Measurements from ENCODE around the gene CYB5B. TPM values are rescaled to one million over a fixed set of nuclear protein-coding genes. Genes with fewer than 3 reads are reported as not detected.
"Not testable (repeated sequence)": the region's sequence is repeated elsewhere in the genome, so short reads cannot be mapped to it uniquely, and the experiment has no call there.

Gene CYB5B
- total RNA-seq, 1 donor: 64.1 TPM

DNA sequence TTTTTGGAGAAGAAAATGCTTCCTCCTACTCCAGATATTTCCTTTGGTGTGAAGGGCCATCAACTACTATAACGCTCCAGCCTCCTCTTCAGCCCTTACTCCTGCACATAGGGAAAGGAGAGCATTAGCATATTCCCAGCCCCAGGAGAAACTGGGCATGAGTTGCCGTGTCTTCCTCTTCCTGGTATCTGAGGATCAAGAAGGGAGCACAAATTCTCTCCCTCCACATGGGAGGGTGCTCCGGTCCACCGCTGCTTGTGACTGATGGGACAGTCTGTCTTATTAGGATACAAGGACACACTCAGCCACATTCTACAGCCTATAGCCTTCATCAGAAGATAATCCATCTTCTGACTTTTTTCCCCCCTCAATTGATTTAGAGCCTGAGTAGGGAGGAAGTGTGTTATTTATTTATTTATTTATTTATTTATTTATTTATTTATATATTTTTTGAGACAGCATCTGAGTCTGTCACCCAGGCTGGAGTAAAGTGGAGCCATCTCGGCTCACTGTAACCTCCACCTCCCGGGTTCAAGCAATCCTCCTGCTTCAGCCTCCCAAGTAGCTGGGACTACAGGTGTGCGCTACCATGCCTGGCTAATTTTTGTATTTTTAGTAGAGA, 16.6 kb upstream of the CYB5B start:
- no peak for DNase-seq (ENCODE audit: low read depth in 2 of 3, low spot score in 2 of 3)

DNA sequence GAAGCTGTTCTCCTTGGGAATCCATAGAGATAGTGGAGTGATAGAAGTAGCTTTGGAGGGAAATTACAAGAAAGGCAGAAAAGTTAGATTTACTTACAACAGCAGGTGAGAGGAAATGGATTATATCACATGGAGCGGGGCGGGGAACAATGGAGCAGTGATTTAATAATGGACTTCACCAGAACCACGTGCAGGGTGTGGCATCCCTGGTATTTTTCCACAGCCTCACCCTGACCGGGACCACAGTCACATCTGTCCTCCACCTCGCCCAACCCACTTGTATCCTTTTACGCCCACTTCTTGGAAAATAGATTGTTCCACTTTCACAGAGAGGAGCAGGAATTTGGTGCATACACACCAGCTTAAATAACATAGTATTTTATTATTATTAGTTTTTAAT, 15.9 kb upstream of the CYB5B start:
- DNase-seq (ENCODE audit: low read depth in 2 of 3, low spot score in 2 of 3): no peak

DNA sequence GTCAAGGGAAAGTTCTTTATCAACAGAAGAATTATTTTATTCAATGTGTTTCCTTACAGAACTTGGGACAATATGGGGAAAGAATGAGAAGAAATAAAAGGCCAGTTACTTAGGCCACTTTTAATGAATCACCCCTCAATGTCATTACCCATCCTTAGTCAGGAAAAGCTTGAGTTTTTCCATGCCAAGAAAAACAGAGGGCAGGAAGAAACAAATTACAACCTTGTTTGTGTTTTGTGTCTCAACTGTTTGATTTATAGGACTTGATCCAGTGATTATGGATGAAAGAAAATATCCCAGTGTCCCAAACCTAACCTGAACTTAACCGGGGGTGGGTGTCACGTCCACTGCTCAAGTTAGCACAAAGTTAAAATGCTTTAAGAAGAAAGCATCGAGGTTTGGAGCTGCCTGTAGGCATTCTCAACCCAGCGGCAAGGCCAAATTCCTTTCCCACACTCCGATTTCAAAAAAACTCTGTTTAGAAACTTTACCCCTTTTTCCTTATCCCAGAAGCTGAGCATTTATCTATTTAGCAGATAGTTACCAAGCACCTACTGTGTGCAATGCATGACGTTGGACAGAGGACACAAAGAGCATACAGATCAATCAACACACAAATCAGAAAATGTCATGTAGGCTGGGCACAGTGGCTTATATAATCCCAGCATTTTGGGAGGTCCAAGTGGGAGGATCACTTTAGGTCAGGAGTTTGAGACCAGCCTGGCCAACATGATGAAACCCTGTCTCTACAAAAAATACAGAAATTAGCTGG, 14.0 kb upstream of the CYB5B start:
- no peak for DNase-seq (ENCODE audit: low read depth in 2 of 3, low spot score in 2 of 3)

DNA sequence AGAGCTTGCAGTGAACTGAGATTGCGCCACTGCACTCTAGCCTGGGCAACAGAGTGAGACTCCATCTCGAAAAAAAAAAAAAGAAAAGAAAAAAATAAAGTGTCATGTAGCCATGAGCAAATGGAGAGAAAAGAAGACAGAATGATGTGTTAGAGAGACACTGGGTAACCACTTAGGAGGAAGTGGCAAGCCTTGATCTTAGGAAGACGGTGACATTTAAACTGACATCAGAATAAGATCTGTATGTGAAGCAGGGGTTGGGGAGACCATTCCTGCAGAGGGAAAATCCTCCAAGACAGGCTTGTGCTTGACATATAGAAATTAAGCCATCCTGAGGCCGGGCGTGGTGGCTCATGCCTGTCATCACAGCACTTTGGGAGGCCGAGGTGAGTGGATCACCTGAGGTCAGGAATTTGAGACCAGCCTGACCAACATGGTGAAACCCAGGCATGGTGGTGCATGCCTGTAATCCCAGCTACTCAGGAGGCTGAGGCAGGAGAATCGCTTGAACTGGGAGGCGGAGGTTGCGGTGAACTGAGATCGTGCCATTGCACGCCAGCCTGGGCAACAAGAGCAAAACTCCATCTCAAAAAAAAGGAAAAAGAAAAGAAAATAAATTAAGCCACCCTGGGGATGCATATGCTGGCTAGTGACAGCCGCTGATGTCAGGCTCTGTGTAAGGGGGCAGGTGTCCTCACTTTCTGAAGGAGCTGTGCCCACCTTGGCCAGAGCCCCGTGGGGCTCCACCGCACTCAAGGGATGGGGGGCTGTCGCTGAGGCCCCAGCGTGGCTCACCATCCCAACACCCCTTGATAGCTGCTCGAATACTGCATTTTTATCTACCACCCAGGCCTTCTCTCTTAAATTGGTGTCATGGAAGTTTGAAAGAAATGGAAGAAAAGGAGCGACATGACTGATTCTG, 13.1 kb upstream of the CYB5B start:
- DNase-seq (ENCODE audit: low read depth in 2 of 3, low spot score in 2 of 3): no peak

DNA sequence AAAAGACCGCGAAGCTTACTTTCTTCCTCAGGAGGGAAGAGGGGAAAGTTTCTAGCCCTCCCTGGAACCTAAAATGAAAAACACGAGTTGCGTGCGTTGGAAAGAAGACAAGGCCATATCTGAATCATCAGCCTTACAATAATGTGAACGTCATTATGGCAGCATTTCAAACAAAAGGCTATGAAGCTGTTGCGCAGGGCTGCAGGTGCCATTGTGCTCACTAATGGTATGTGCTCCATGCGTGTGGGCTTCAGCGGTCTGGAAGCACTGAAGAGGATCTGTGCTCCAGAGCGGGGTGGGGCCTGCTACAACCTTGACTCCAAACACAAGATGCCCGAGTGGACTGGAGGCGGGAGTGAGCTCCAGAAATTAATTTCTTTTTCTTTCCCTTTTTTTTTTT, 12.1 kb upstream of the CYB5B start:
- DNase-seq (ENCODE audit: low read depth in 2 of 3, low spot score in 2 of 3): no peak

DNA sequence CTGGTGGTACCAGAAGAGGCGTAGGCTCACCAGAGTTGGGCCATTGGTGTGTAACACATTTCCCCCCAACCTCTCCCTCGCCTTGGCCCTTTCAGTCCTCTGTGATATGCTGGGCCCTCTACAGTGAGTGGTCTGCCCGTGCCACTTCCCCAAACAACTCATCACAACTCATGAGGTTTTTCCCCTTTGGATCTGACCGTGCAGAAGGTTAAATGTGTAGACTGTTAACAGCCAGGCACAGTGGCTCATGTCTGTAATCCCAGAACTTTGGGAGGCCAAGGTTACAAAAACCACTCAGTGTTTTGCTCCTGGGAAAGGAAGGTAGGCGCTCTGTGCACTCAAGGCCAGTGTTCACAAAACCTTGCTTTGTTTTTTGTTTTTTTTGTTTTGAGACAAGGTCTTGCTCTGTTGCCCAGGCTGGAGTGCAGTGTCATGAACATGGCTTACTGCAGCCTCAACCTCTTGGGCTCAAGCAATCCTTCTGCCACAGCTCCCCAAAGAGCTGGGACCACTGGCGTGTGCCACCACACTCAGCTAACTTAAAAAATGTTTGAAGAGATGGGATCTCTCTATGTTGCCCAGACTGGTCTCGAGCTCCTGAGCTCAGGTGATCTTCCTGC, 11.3 kb upstream of the CYB5B start:
- no peak for DNase-seq (ENCODE audit: low read depth in 2 of 3, low spot score in 2 of 3)

DNA sequence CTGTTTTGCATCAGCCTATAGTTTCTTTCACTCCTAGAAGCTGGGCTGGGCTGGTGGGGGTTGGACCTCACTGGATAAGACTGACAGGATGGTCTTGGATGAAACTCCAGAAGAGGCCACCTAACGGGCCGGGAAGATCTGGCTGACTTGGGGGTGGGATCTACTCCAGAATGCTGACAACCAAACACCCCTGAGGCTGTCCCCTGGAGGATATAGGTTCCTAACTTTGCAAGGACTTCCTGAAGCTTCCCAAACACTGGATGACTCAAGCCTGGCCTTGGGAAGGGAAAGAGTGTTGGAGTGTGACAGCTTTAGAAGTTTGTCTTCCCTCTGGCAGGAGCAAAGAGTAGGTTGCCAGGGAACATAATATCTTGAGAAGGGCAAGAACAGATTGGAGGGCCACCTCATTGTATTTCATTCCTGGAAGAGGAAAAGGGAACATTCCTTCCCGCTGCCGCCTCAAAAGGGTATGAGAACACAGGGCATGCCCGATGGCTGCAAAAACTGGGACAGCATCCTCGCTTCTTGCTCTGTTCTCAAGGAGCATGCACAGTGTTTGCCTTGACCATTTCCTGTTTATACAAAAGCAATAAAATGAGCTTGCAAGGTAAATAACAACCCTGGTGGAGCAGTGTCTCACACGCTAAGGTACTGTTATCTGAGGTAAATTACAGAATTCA, 6.8 kb upstream of the CYB5B start:
- DNase-seq (ENCODE audit: low read depth in 2 of 3, low spot score in 2 of 3): no peak

DNA sequence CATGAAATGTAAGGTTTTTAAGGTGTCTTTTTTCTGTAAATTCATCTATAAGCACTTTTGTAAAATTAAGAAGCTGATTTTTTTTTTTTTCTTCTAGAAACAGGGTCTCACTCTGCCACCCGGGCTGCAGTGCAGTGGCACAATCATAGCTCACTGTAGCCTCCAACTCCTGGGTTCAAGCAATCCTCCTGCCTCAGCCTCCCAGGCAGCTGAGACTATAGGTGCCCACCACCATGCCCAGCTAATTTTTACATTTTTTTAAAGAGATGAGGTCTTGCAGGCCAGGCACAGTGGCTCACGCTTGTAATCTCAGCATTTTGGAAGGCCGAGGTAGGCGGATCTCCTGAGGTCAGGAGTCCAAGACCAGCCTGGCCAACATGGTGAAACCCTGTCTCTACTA, 4.5 kb upstream of the CYB5B start:
- no peak for DNase-seq (ENCODE audit: low read depth in 2 of 3, low spot score in 2 of 3)

DNA sequence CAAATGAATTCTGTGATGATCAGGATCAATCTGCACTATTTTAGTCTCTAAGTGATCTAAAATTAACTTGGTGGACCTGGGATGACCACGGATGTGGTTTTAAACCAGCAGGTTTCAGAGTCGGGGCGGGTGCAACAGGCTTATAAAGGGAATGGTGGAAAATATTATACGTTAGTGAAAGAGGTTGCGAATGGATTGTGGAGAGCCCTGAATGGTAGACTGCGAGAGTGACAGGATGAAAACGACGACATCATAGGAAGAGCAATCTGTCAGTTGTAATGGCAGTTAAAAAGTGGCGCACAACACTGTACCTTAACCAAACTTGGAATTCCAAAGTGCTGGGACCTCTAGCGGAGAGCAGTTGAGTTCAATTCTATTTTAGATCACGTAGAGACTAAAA, 1.2 kb upstream of the CYB5B start:
- DNase-seq (ENCODE audit: low read depth in 2 of 3, low spot score in 2 of 3): no peak

DNA sequence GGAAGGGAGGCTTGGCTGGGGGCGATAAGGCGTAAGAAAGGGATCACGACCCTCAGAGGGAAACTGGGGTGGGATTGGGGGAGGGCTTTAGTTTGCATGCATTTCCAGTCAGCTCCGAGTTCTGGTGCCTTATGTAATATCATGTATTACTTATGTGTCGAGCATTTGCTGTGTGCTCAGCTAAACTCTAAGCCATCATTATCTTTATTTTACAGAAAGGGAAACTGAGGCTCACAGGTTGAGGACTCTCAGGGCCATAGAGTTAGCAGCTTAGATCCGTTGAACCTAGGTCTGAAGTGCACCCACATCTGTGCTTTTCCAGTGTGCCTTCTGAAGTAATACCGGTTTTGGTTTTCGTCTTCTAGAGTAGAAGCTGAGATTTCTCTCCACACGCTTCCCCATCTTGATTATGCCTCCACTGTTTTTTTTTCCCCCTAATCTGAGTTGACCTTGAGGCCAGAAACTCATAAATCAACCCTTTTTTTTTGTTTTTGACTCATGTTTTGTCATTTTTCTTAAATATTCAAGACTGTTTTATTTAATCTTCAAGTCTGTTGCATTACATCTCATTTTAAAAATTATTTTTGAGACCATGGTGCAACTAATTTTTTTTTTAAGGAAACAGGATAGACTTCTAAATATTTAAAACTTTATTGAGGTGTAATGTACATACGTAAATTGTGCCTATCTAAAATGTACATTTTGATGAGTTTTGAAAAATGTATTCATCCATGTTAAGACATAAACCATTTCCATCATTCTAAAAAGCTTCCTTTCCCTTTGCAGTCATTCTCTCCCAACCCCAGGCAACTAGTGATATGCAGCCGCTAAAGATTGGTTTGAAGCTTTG, 741 bp downstream of the CYB5B start:
- peak in 1 of 3 donors; percentile 16 for DNase-seq (ENCODE audit: low read depth in 2 of 3, low spot score in 2 of 3)

DNA sequence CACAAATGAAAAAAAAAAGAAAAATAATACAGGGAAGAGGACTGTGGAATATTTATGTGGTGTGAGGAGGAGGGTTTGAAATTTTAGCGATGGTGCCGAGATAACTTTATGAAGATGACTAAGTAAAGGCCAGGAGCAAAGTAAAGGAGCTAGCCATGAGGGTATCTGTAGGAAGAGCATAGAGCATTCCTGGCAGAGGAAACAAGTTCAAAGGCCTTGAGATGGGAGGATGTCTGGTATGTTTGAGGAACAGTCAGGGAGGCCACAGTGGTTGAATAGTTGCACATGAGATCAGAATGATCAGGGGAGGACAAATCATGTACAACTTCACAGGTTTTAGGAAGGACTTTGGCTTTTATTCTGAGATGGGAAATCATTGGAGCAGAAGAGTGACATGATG, 4.2 kb downstream of the CYB5B start:
- no peak for DNase-seq (ENCODE audit: low read depth in 2 of 3, low spot score in 2 of 3)

DNA sequence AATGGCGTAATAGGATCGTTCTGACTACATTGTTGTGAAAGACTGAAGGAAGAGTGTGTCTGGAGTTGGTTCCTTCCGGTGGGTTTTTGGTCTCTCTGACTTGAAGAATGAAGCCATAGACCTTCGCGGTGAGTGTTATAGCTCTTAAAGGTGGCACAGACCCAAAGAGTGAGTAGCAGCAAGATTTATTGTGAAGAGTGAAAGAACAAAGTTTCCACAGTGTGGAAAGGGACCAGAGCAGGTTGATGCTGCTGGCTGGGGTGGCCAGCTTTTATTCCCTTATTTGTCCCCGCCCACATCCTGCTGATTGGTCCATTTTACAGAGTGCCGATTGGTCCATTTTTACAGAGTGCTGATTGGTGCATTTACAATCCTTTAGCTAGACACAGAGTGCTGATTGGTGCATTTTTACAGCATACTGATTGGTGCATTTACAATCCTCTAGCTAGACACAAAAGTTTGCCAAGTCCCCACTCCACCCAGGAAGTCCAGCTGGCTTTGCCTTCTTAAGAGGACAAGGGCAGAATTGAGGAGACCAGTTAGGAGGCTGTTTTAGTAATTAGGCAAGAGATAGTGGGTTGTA, 4.7 kb downstream of the CYB5B start:
- not testable (repeated sequence) for DNase-seq (ENCODE audit: low read depth in 2 of 3, low spot score in 2 of 3)

DNA sequence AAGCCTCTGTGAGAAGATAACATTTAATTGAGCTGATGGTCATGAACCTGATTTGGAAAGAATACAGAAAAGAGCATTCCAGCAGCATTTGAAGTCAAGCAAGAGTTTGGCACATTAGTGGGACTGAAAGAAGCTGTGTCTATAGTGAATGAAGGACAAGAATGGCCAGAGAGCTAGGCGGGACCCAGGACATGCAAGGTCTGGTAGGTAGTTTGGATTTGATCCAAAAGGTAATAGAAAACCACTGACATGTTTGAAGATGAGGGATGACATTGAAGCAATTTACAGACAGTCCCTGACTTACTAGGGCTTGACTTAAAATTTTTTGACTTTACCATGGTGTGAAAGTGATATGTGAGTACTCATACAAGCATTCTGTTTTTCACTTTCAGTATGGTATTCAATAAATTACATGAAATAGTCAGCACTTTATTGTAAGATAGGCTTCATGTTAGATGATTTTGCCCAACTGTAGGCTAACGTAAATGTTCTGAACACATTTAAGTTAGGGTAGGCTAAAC, 7.6 kb downstream of the CYB5B start:
- DNase-seq (ENCODE audit: low read depth in 2 of 3, low spot score in 2 of 3): no peak

DNA sequence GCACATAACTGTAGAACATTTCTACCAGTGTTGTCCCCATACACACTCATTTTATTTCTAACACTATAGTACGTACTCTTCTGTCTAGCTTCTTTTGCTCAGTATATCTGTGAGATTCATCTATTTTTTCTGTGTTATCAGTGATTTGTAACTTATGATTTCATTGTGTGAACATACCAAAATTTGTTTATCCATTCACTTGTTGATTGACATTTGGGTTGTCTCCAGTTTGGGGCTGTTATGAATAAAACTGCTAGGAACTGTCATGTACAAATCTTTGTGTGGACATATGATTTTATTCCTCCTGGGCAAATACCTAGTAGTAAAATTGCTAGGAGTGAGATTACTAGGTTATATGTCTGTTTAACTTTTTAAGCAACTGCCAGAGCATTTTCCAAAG, 9.6 kb downstream of the CYB5B start:
- DNase-seq (ENCODE audit: low read depth in 2 of 3, low spot score in 2 of 3): no peak

DNA sequence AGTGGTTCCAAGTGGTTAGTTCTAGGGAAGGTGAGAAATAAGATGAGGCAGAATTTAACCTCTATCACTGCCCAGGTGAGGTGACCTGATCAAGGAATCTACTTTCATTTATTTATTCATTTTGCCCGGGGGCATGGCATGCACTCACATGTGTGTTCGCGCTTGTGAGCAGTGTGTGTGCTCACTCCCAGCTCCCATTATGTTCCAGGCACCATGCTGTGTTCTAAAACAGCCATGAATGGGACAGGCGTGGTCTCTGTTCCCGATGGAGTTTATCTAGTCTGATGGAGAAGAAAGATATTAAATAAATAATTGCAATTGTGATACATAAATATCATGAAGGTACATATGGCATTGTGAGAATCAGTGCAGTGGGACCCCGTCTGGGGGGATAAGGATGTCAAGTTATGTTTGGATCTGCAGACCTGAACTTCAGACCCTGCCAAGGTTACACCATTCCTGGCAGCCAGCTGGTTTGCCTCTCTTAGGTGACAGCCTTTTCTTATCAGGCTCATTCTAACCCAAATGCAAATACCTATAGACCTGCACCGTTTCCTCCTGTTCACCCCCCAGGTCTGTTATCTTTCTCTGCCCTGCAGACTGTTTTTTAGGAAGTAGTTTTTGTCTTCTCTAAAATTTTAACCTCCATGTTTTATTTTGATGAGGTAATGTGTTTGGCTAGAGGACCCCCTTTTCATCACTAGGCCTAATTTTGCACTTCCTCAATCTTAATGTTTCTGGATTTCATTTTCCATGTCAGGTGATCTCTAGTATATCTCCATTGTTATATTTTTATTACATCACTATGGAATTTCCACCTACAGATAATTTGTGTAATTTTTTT, 11.8 kb downstream of the CYB5B start:
- DNase-seq (ENCODE audit: low read depth in 2 of 3, low spot score in 2 of 3): peak in 2 of 3 donors; percentile 37 to 70

DNA sequence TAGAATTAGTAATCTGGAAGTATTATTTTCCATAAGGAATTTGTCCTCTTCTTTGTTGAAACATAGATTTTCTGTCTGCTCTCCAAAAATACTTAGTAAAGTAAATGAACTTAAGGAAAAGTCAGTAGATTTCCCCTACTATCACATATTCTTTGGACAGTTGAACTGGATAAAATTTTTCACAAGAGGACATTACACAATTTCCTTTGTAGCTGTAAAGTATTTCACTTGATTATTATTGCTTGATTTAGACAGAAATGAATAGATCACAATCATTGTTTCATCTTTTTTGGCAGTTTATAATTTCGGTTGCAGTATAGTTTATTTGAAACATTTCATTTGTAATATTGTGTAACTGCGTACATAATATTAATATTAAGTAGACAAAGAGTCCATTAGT, 12.5 kb downstream of the CYB5B start:
- DNase-seq (ENCODE audit: low read depth in 2 of 3, low spot score in 2 of 3): no peak

DNA sequence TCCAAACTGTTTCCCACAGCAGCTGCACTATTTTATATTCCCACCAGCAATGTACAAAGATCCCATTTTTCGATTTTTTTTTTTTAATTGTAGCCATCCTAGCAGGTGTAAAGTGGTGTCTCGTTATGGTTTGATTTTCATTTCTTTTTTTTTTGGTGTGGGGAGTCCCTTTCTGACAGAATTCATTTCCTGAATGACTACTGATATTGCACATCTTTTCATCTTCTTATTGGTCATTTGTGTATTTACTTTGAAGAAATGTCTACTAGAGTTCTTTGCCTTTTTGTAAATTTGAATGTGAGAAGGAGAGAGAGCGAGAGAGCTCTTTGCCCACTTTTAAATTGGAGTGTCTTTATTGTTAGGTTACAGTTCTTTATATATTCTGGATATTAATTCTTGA, 14.0 kb downstream of the CYB5B start:
- no peak for DNase-seq (ENCODE audit: low read depth in 2 of 3, low spot score in 2 of 3)

DNA sequence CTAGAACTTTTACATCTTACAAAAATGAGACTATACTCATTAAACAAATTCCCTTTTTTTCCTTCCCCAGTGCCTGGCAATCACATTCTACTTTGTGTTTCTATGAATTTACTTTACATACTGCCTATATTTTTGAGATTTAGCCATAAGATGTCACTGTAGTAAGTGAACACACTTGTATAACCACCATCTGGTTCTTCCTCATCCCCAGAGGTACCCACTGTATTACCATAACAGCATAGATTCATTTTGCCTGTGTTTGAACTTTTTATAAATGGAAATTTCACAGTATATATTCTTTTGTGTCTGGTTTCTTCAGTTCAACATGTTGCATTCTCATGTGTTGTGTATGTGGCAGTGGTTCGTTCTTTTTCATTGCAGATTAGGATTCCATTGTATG, 15.8 kb downstream of the CYB5B start:
- peak in 2 of 3 donors; percentile 29 to 31 for DNase-seq (ENCODE audit: low read depth in 2 of 3, low spot score in 2 of 3)

Data from hematopoietic multipotent progenitor cell (in vitro differentiated cells).